GM12892 (cell line): ENCODE data around the gene SMARCE1.

Source experiments
- DNase-seq: peaks from one replicate; pipeline ENCODE4 v3.0.0; 2011; ENCODE audit not compliant: insufficient read length
- FAIRE-seq: peaks from 2 replicates; lab custom pipeline; 2011; peaks lifted over from hg19 to GRCh38; lab: Jason Lieb, UNC
- POLR2A ChIP-seq: IDR thresholded peaks from 2 replicates; pipeline ENCODE4 v1.6.1; 2011; ENCODE audit warnings: low read depth, low read length, control low read depth
- POLR2AphosphoS5 ChIP-seq: IDR thresholded peaks from 2 replicates; pipeline ENCODE4 v1.6.1; 2011; ENCODE audit warnings: low read depth, low read length, control low read depth
- TAF1 ChIP-seq: IDR thresholded peaks from 2 replicates; pipeline ENCODE4 v1.6.1; 2011; ENCODE audit warnings: low read depth, mild to moderate bottlenecking, control low read depth, low read length, borderline replicate concordance

Gene SMARCE1

GRCh38 chr17:40633871-40634270 lies 13.7 kb downstream of the SMARCE1 start:
- TF ChIP-seq POLR2A (no peak), TAF1 (no peak), POLR2AphosphoS5 (no peak)
- DNase-seq = no peak
- no peak for FAIRE-seq

- no peak for TF ChIP-seq TAF1
- TF ChIP-seq POLR2AphosphoS5 = no peak
- FAIRE-seq (no peak), DNase-seq (no peak)
Measured at GRCh38 chr17:40632216-40632615, 15.4 kb downstream of the SMARCE1 start.

- no peak for DNase-seq
- TF ChIP-seq POLR2A (no peak), TAF1 (no peak), POLR2AphosphoS5 (no peak)
- FAIRE-seq = no peak
Measured at GRCh38 chr17:40629842-40630241, 17.8 kb downstream of the SMARCE1 start.

- no peak for FAIRE-seq
- TF ChIP-seq POLR2A (no peak), POLR2AphosphoS5 (no peak), TAF1 (no peak)
- no peak for DNase-seq
Measured at GRCh38 chr17:40625311-40625710, 22.3 kb downstream of the SMARCE1 start.

- TF ChIP-seq POLR2AphosphoS5 (no peak), TAF1 (no peak), POLR2A (no peak)
- FAIRE-seq (peak; percentile 27), DNase-seq (no peak)
Measured at GRCh38 chr17:40623419-40624210, 24.0 kb downstream of the SMARCE1 start.

- TF ChIP-seq POLR2AphosphoS5 = no peak
- no peak for TF ChIP-seq POLR2A
- TF ChIP-seq TAF1 = no peak
- FAIRE-seq (peak; percentile 44), DNase-seq (no peak)
Measured at GRCh38 chr17:40622509-40622928, 25.1 kb downstream of the SMARCE1 start.

GRCh38 chr17:40621578-40621977 lies 26.0 kb downstream of the SMARCE1 start:
- FAIRE-seq (no peak), DNase-seq (no peak)
- TF ChIP-seq POLR2AphosphoS5 = no peak
- no peak for TF ChIP-seq POLR2A
- TF ChIP-seq TAF1 = no peak

- FAIRE-seq = no peak
- TF ChIP-seq TAF1 (no peak), POLR2AphosphoS5 (no peak), POLR2A (no peak)
- DNase-seq = no peak
Measured at GRCh38 chr17:40621019-40621418, 26.6 kb downstream of the SMARCE1 start.

GRCh38 chr17:40618754-40619625 lies 28.6 kb downstream of the SMARCE1 start:
- TF ChIP-seq TAF1 = no peak
- FAIRE-seq (no peak), DNase-seq (no peak)

GRCh38 chr17:40617678-40618240 lies 29.9 kb downstream of the SMARCE1 start:
- DNase-seq (no peak), FAIRE-seq (no peak)
- TF ChIP-seq POLR2A = no peak
- TF ChIP-seq TAF1 = no peak
- no peak for TF ChIP-seq POLR2AphosphoS5

- DNase-seq = no peak
- TF ChIP-seq TAF1 (no peak), POLR2A (no peak), POLR2AphosphoS5 (no peak)
Measured at GRCh38 chr17:40616592-40616991, 31.0 kb downstream of the SMARCE1 start.

More at GRCh38 chr17:40616592-40616991, 31.0 kb downstream of the SMARCE1 start:
- no peak for FAIRE-seq
